GM18873 (cell line): ENCODE data around the gene C2orf72.

Source experiments
- ATAC-seq: cut with Tn5 transposase; IDR thresholded peaks from one replicate; pipeline ENCODE4 v1.9.1; 2021; ENCODE audit warnings: mild to moderate bottlenecking, moderate library complexity, moderate number of reproducible peaks; ENCODE audit not compliant: unreplicated experiment, low FRiP score

The C2orf72 gene

GRCh38 chr2:231039821-231040364, 2.6 kb downstream of the C2orf72 start:
- no peak for ATAC-seq

GRCh38 chr2:231041061-231041689, 3.9 kb downstream of the C2orf72 start:
- no peak for ATAC-seq

GRCh38 chr2:231043796-231044195, 6.5 kb downstream of the C2orf72 start:
- no peak for ATAC-seq

DNA sequence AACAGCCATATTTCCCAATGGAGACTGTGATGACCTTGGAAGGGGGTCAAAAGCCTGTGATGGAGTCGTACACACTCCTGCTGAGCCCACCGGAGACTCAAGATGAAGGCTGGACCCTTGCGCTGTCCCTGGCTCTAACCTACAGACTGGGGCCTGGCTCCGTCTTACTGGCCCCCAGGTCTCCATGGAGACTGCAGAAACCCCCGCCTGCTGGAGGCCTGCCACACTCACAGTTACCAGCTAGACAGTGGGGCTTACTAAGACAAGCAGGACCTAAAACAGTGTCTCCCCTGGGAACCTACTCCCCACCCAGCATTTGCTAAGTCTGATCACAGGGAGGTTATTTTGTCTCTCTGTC, 9.6 kb downstream of the C2orf72 start:
- ATAC-seq, result no peak

GRCh38 chr2:231047274-231047922, 10.1 kb downstream of the C2orf72 start:
- no peak for ATAC-seq

- no peak for ATAC-seq
Measured at GRCh38 chr2:231047923-231048915, 10.9 kb downstream of the C2orf72 start.

GRCh38 chr2:231049286-231050017, 12.1 kb downstream of the C2orf72 start:
- ATAC-seq, result no peak

GRCh38 chr2:231050018-231050901, 12.9 kb downstream of the C2orf72 start:
- no peak for ATAC-seq

- ATAC-seq, result no peak
Measured at GRCh38 chr2:231051116-231051515, 13.8 kb downstream of the C2orf72 start.

- peak; percentile 44 for ATAC-seq
Measured at GRCh38 chr2:231052494-231053451, 15.4 kb downstream of the C2orf72 start.

DNA sequence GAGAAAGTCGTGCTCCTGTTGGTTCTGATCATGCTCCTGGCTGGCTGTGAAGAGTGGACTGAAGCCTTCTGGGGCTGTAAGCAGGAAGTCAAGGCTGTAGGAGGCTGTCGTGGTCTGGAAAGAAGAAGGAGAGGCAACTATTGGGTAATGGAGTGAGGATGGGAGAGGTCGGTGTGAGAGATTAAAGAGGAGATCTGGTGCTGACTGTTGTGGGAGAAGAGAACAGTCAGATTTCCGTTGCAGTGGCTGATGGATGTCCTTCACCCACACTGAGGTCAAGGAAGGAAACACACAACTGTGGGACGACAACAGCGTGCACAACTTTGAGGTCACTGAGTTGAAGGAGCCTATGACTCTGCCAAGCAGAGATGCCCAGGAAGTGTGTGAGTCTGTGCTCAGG, 16.5 kb downstream of the C2orf72 start:
- ATAC-seq, result no peak

DNA sequence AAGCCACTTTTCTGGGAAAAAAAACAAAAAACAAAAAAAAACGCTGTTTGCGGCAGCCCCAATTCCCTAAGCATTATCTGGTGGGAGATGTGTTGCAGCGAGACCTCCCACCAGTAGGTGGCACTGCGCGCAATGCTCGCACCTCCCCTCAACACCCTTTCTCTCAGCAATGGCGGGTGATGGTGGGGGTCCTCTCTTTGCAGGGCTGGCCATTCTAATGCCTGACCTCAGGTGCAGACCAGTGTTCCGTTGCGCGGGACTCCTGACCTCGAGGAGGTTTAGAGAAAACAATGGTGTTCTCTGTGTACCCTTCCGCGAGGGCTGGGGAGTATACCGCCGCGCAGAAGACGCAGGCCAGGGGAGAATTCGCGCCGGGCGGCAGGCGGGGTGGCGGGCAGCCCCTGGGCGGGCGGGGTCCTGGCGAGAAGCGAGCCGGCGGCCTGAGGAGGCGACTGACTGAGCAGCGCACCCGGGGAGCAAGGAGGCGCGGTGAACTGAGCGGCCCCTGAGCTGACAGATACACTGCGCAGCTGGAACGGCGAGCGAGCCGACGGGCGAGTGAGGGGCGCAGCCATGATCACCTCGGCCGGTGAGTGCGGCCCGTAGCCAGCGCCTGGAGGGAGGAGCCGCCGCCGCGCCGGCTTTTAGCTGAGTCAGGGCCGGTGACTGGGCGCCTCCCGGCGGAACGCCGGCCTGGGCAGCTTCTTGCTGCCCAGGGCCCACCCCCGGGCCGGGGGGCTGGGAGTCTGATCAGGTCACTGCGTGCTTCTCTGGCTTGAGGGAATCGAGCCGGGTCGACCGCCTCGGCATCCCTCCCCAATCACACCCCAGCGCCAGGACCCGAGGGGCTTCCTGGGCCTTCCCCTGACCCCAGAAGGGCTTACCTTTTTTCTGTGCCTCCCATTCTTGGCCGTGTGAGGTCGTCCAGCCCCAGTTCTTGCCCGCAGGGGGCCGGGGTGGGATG, 19.4 kb downstream of the C2orf72 start, which contains the start of gene PSMD1:
Gene PSMD1, plus strand, starts transcription at position 415 of the 964 bp plus-strand sequence. Its CDS starts 159 bp downstream, at position 574.
- peak; percentile 56 for ATAC-seq

DNA sequence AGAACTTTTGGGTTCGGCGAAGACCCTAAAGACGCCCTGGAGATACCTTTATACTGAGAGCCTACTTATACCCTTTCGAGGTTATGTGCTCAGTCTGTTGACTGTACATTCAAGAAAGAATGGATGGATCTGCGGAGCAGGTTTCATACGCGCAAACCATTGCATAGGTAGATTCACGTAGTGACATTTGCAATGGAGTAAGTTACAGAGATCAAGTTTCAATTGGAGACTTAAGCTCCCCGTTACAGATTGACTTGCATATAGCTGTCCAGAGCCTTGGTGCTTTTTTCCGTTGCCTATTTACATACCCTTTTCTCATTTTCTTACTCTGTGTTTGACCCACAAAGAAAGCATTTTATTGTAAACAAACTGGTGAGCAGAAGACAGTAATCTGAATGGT, 20.3 kb downstream of the C2orf72 start:
- no peak for ATAC-seq

DNA sequence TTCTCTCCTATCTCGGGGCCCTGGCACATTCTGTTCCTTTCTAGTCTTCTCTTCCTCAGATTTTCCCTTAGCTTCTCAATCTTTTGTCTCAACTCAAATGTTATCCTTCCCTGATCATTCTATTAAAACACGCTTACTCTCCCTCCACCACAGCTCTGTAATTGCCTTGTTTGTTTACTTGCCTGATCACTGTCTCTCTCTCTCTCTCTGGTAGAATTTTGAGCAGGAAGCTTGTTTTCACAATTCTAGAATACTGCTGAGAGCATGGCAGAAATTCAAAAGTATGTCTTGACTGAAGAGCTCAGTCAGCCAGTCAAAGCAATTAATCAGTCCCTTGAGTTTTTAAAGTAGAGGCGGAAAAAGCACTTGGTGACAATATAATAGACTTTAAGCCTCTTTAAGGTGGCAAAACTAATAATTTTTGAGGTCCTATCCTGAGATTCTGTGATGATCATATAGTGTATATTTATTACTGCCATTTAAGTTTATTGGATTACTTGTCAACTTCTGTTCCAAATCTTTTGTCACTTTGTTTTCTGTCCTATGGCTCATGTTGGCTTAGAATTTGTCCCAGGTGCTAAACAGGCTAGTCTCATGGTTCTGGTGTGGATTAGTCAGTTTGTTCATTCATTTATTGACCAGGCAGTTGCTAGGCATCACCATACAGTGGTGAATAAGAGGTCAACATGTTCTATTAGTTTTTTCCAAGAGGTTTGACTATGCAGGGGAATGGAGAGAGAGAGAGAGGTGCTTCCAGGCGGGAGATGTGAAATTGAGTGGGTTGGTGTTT, 21.6 kb downstream of the C2orf72 start:
- no peak for ATAC-seq

DNA sequence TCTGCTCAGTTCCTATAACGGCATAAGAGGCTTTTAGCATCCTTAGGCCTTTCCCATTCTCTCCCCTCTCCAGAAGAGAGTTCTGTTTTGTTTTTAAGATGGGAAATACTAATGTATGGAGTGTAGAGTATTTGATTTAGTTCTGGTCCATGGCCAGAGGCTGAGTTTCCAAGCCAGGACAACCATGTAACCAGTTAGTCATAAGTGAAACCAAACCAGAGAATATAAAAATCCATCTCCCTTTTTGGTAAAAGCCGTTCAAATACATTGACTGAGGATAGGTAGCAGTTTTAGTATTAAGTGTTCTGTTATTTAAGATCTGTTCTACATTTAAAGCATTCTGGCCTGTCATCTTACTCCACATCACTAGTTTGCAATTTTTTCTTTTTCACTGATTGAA, 22.4 kb downstream of the C2orf72 start:
- no peak for ATAC-seq

- no peak for ATAC-seq
Measured at GRCh38 chr2:231062776-231063175, 25.5 kb downstream of the C2orf72 start.
